Body of pancreas (tissue), 4 donors: ENCODE measurements around the gene INAFM2. TPM values are rescaled to one million over a fixed set of nuclear protein-coding genes. Genes with fewer than 3 reads are reported as not detected.

Source experiments
- ATAC-seq: fragments of 150-250 bp; one replicate; pipeline ENCODE4 v1.9.1; 2016
- DNase-seq, 4 donors: peaks; one replicate each; pipeline ENCODE4 v3.0.0-alpha.2; 2019
- H3K27ac ChIP-seq, 4 donors: fragments of 200-600 bp; sonication (generic); 1 replicate in 3 of 4; 2 replicates in 1 of 4; pipeline versions ENCODE4 v1.5.1 to v1.6.1; 2016 to 2019; ENCODE audit warnings: mild to moderate bottlenecking in 1 of 4, mixed read lengths in 1 of 4, moderate library complexity in 1 of 4
- H3K27me3 ChIP-seq, 2 donors: fragments of 200-600 bp; sonication (generic); one replicate each; pipeline ENCODE4 v1.6.0; 2016; ENCODE audit warnings: mild to moderate bottlenecking in 1 of 2
- H3K36me3 ChIP-seq, 2 donors: fragments of 200-600 bp; sonication (generic); replicated peaks in 1 of 2; 2 replicates each; pipeline ENCODE4 v1.5.1; 2016; ENCODE audit warnings: low read depth in 2 of 2; ENCODE audit not compliant: insufficient read depth in 1 of 2
- H3K4me1 ChIP-seq: fragments of 200-600 bp; sonication (generic); one replicate; pipeline ENCODE4 v1.6.0; 2016
- H3K4me3 ChIP-seq, 2 donors: fragments of 200-600 bp; sonication (generic); 1 replicate in 1 of 2; 2 replicates in 1 of 2; pipeline ENCODE4 v1.5.1; 2016 to 2019
- H3K9me3 ChIP-seq, 3 donors: fragments of 200-600 bp; sonication (generic); 1 replicate in 2 of 3; 2 replicates in 1 of 3; pipeline ENCODE4 v1.5.1; 2016
- CTCF ChIP-seq, 7 experiments: fragments of 450-650 bp in 4 of 7; fragments of 200-600 bp in 3 of 7; sonication (generic) in 3 of 7; IDR thresholded peaks; one replicate each; pipeline ENCODE4 v1.5.1; 2016 to 2019; ENCODE audit warnings: antibody characterized with exemption in 7 of 7
- POLR2A ChIP-seq, 3 donors: fragments of 450-650 bp; IDR thresholded peaks; one replicate each; pipeline ENCODE4 v1.6.1; 2016; ENCODE audit warnings: antibody characterized with exemption in 3 of 3, mild to moderate bottlenecking in 2 of 3
- WGBS, 2 donors: methylation state at CpG; one replicate each; pipeline ENCODE4 v1.1.5; 2017; 5-methylcytosine and 5-hydroxymethylcytosine counted together
- intact Hi-C: fragments of 100-400 bp; cut with DNase I; formaldehyde crosslinking; loops from one replicate; pipeline ENCODE4 v1.15.1; 2023
- total RNA-seq, 2 donors: library from RNA; depleted of rRNA; stranded (reverse); fragments of >200 nt; gene quantifications; one replicate each; pipeline ENCODE4 v1.1.0, GENCODE V29; 2016

The INAFM2 gene
- total RNA-seq, 2 donors from 2014 or later, result 8.8 to 22.4 TPM

DNA sequence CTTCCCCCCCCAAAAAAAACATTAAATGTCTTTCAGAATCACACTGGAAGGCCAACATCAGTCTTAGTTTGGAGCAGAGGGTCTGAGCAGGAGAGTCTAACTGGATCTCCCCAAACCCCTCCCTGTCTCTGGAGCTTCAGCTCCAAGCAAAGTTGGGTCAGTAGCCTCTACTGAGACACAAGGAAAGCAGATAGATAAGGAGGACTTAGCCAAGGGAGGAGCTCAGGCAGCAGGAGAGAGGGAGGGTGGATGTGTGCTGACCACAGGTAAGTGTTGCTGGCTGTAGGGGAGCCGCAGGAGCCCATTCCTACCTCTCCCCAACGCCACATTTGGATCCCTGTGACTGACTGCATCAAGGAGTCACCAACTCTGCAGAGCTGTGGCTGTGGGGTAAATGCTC is 22.7 kb upstream of the INAFM2 start:
- Histone ChIP-seq H3K4me3 (no peak overlapping the region), H3K9me3 (no peaks in the 10 kb centered on the region), H3K4me1 (peaks cover 10% of the 10 kb centered on the region), H3K36me3 (no peaks in the 10 kb centered on the region), H3K27me3 (no peaks in the 10 kb centered on the region), H3K27ac (no peak overlapping the region)
- TF ChIP-seq CTCF (IDR thresholded peaks at IDR 0.05), result no peak
- no peak for TF ChIP-seq POLR2A (IDR thresholded peaks at IDR 0.05)
- 96 to 100% methylated on average over 2 of the region's 2 CpGs for WGBS, 2 donors
- DNase-seq (no peak), ATAC-seq (no peak)
- intact Hi-C loops, result no loop called here

- H3K4me3 ChIP-seq, result no peak overlapping the region
- peaks cover 2% of the 10 kb centered on the region for H3K4me1 ChIP-seq
- H3K27me3 ChIP-seq, result no peaks in the 10 kb centered on the region
- no peaks in the 10 kb centered on the region for H3K9me3 ChIP-seq
- no peak for ATAC-seq
- TF ChIP-seq POLR2A (IDR thresholded peaks at IDR 0.05) (no peak), CTCF (IDR thresholded peaks at IDR 0.05) (no peak)
- no peak for DNase-seq
- H3K27ac ChIP-seq, result no peak overlapping the region
- intact Hi-C loops, result no loop called here
- H3K36me3 ChIP-seq, result no peaks in the 10 kb centered on the region
- WGBS, 2 donors, result 72 to 75% methylated on average over 11 to 12 of the region's 12 CpGs
Measured at GRCh38 chr15:40301467-40302179, 21.9 kb upstream of the INAFM2 start.

DNA sequence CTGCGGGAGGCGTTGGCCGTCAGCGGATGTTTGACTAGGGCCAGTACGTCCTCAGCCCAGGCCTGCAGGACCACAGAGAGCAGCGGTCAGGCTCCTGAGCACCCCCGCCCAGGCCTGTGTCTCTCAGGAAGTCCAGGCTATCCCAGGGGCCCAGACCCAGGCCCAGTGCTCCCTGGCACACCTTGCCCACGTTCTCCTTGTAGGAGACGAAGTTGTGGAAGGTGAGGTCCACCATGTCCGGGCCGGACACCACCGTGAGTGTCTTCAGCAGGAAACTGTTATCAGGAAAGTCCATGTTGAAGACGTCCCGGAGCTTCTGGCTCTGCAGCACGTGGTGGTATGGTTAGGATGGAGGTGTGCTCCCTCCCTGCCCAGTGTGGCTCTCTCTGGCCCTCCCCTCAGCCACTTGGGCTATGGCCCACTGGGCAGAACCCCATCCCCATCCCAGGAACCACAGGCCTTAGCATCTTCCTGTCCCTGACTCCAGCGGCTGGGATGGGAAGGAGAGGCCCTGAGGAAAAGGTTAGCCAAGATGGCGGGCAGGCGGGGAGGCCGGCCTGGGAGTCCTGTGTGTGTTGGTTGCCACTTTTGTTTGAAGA is 21.1 kb upstream of the INAFM2 start:
- DNase-seq, result no peak
- Histone ChIP-seq H3K4me1 (no peaks in the 10 kb centered on the region), H3K9me3 (no peaks in the 10 kb centered on the region), H3K4me3 (no peak overlapping the region), H3K27me3 (no peaks in the 10 kb centered on the region), H3K27ac (no peak overlapping the region), H3K36me3 (no peaks in the 10 kb centered on the region)
- 89% methylated on average over 14 to 19 of the region's 19 CpGs for WGBS, 2 donors
- intact Hi-C loops, result no loop called here
- TF ChIP-seq CTCF (IDR thresholded peaks at IDR 0.05) (no peak), POLR2A (IDR thresholded peaks at IDR 0.05) (no peak)
- no peak for ATAC-seq

DNA sequence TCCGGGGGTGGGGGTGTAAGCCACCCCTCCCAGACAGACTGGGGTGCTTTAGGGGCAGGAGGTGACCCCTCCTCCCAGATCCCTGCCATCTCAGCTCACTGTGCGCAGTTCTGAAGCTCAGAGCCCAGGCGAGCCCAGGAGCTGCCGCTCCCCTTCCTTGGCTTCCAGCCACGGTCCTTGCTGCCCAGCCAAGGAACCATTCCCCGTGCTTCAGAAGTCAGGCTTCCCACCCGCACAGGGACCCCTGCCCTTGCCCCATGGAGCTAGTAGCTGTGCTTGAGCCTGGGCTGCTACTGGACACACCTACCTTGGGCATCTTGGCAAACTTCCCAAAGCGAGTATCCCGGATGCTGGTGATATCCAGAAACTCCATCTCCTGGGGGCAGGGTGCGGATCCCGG is 20.5 kb upstream of the INAFM2 start:
- Histone ChIP-seq H3K27ac (no peak overlapping the region), H3K36me3 (no peaks in the 10 kb centered on the region), H3K4me3 (no peak overlapping the region), H3K4me1 (no peaks in the 10 kb centered on the region), H3K9me3 (no peaks in the 10 kb centered on the region), H3K27me3 (no peaks in the 10 kb centered on the region)
- TF ChIP-seq POLR2A (IDR thresholded peaks at IDR 0.05), result no peak
- no peak for TF ChIP-seq CTCF (IDR thresholded peaks at IDR 0.05)
- WGBS, 2 donors, result 56 to 66% methylated on average over 10 to 11 of the region's 11 CpGs
- ATAC-seq (no peak), DNase-seq (no peak)
- intact Hi-C loops, result no loop called here

- ATAC-seq, result no peak
- Histone ChIP-seq H3K27me3 (no peaks in the 10 kb centered on the region), H3K4me3 (no peak overlapping the region), H3K9me3 (no peaks in the 10 kb centered on the region), H3K36me3 (no peaks in the 10 kb centered on the region), H3K4me1 (no peaks in the 10 kb centered on the region), H3K27ac (no peak overlapping the region)
- DNase-seq, result no peak
- WGBS, 2 donors, result 75 to 80% methylated on average over 1 to 2 of the region's 2 CpGs
- intact Hi-C loops, result no loop called here
- TF ChIP-seq POLR2A (IDR thresholded peaks at IDR 0.05), result no peak
- no peak for TF ChIP-seq CTCF (IDR thresholded peaks at IDR 0.05)
Measured at GRCh38 chr15:40303576-40303975, 19.9 kb upstream of the INAFM2 start.
